HG02973 (cell line): ENCODE results near the gene CELF2.

ENCODE experiments used
- ATAC-seq: cut with Tn5 transposase; IDR thresholded peaks from one replicate; pipeline ENCODE4 v1.9.1; 2021; ENCODE audit warnings: moderate library complexity; ENCODE audit not compliant: unreplicated experiment

CELF2 gene

GRCh38 chr10:11262494-11263345 is 245.0 kb downstream of the CELF2 start:
- no peak for ATAC-seq

GRCh38 chr10:11263767-11264166 is 246.1 kb downstream of the CELF2 start:
- ATAC-seq: no peak

- no peak for ATAC-seq
These were observed 246.8 kb downstream of the CELF2 start for GRCh38 chr10:11264296-11265048.

- no peak for ATAC-seq
These were observed 247.8 kb downstream of the CELF2 start for GRCh38 chr10:11265484-11265883.

- ATAC-seq: no peak
These were observed 248.8 kb downstream of the CELF2 start for GRCh38 chr10:11266426-11266825.

- no peak for ATAC-seq
These were observed 252.6 kb downstream of the CELF2 start for GRCh38 chr10:11270135-11270857.

- ATAC-seq: no peak
These were observed 253.1 kb downstream of the CELF2 start for GRCh38 chr10:11270858-11271179.

GRCh38 chr10:11272915-11273389 is 255.3 kb downstream of the CELF2 start:
- ATAC-seq: peak; percentile 72

- ATAC-seq: no peak
These were observed 256.8 kb downstream of the CELF2 start for GRCh38 chr10:11274452-11274851.

- no peak for ATAC-seq
These were observed 258.0 kb downstream of the CELF2 start for GRCh38 chr10:11275651-11276050.

- no peak for ATAC-seq
These were observed 258.8 kb downstream of the CELF2 start for GRCh38 chr10:11276449-11276990.

- ATAC-seq: no peak
These were observed 261.6 kb downstream of the CELF2 start for GRCh38 chr10:11279314-11279713.

GRCh38 chr10:11280187-11280932 is 262.7 kb downstream of the CELF2 start:
- ATAC-seq: no peak

GRCh38 chr10:11282156-11282555 is 264.5 kb downstream of the CELF2 start:
- no peak for ATAC-seq

- ATAC-seq: no peak
These were observed 265.0 kb downstream of the CELF2 start for GRCh38 chr10:11282661-11283060.

GRCh38 chr10:11284291-11285085 is 266.8 kb downstream of the CELF2 start:
- ATAC-seq: no peak

GRCh38 chr10:11285171-11285570 is 267.5 kb downstream of the CELF2 start:
- ATAC-seq: no peak

- peak; percentile 90 for ATAC-seq
These were observed 268.7 kb downstream of the CELF2 start for GRCh38 chr10:11286261-11286852.

- ATAC-seq: no peak
These were observed 270.6 kb downstream of the CELF2 start for GRCh38 chr10:11288302-11288701.
